ENCODE measurements around the gene LRMDA. TPM values are rescaled to one million over a fixed set of nuclear protein-coding genes. Genes with fewer than 3 reads are reported as not detected.

LRMDA gene
- total and polyA plus RNA-seq, 2 donors (not counting 3 experiments of a cell fraction or from before 2014, with no cell fraction given), result 9.7 to 18.0 TPM

GRCh38 chr10:75693489-75693888, 262.1 kb downstream of the LRMDA start:
- no peaks in the 10 kb centered on the region for H3K27me3 ChIP-seq (ENCODE audit: control insufficient read depth in 2 of 2, insufficient read depth in 2 of 2, low read length in 2 of 2)
- H4K20me1 ChIP-seq (replicated peaks; ENCODE audit: control insufficient read depth, extremely low read depth, insufficient read depth, low read length), result no peaks in the 10 kb centered on the region
- no peak for TF ChIP-seq GATA2 (IDR thresholded peaks at IDR 0.05; ENCODE audit: insufficient read depth, insufficient read length, low read depth, low read length)
- no peak for TF ChIP-seq FOS (IDR thresholded peaks at IDR 0.05; ENCODE audit: borderline replicate concordance, insufficient read depth, low read length)
- TF ChIP-seq MYC (IDR thresholded peaks at IDR 0.05; ENCODE audit: low read depth, low read length), result no peak
- TF ChIP-seq POLR2AphosphoS5 (IDR thresholded peaks at IDR 0.05; ENCODE audit: insufficient read depth, low read depth, low read length), result no peak
- no peak for TF ChIP-seq POLR2A (IDR thresholded peaks at IDR 0.05; ENCODE audit: low read depth, low read length)
- TF ChIP-seq EZH2 (IDR thresholded peaks at IDR 0.05; ENCODE audit: borderline replicate concordance, low read depth, low read length, severe bottlenecking), result no peak
- BruUV-seq (replicated peaks), result no TSS peak
- no peak overlapping the region for H3K9ac ChIP-seq (replicated peaks; ENCODE audit: extremely low read depth, insufficient read depth, low read length)
- ChIA-PET CTCF (no interaction called here), POLR2A (no interaction called here)
- H3K9me1 ChIP-seq (replicated peaks; ENCODE audit: control insufficient read depth, extremely low read depth, insufficient read depth, low read length), result no peaks in the 10 kb centered on the region
- no peak overlapping the region for H3K27ac ChIP-seq (ENCODE audit: insufficient read depth, low read depth, low read length)
- FAIRE-seq (no peak), DNase-seq (ENCODE audit: low read depth, low spot score) (no peak)
- H3K4me2 ChIP-seq (ENCODE audit: insufficient read depth, low read length), result no peak overlapping the region
- H2AFZ ChIP-seq (ENCODE audit: low read depth, low read length), result no peak overlapping the region
- intact Hi-C loops (cut with micrococcal nuclease), result no loop called here
- no peaks in the 10 kb centered on the region for H3K9me3 ChIP-seq (replicated peaks; ENCODE audit: control insufficient read depth, insufficient read depth, low read length)
- no peaks in the 10 kb centered on the region for H3K79me2 ChIP-seq (ENCODE audit: control insufficient read depth, insufficient read depth, low read length)
- H3K4me3 ChIP-seq (replicated peaks in 1 of 3; ENCODE audit: insufficient read depth in 1 of 3, low read depth in 1 of 3, low read length in 3 of 3), result no peak overlapping the region
- no peaks in the 10 kb centered on the region for H3K4me1 ChIP-seq (ENCODE audit: control insufficient read depth, extremely low read depth, insufficient read depth, low read length)
- dilution Hi-C loops (cut with MboI; ENCODE audit: extremely low pct_ligation_motif_present, low sequenced_read_pairs), result no loop called here
- H3K36me3 ChIP-seq (ENCODE audit: control insufficient read depth in 2 of 2, extremely low read depth in 1 of 2, insufficient read depth in 2 of 2, low read length in 2 of 2), result no peaks in the 10 kb centered on the region

GRCh38 chr10:75694269-75694668, 262.8 kb downstream of the LRMDA start:
- H3K27me3 ChIP-seq (ENCODE audit: control insufficient read depth in 2 of 2, insufficient read depth in 2 of 2, low read length in 2 of 2), result no peaks in the 10 kb centered on the region
- FAIRE-seq (no peak), DNase-seq (ENCODE audit: low read depth, low spot score) (no peak)
- no peaks in the 10 kb centered on the region for H3K79me2 ChIP-seq (ENCODE audit: control insufficient read depth, insufficient read depth, low read length)
- H3K27ac ChIP-seq (ENCODE audit: insufficient read depth, low read depth, low read length), result no peak overlapping the region
- ChIA-PET POLR2A (no interaction called here), CTCF (no interaction called here)
- TF ChIP-seq JUN (IDR thresholded peaks at IDR 0.05; ENCODE audit: borderline replicate concordance, insufficient read depth, insufficient read length, low read depth) (no peak), POLR2A (IDR thresholded peaks at IDR 0.05; ENCODE audit: low read depth, low read length) (no peak), POLR2AphosphoS5 (IDR thresholded peaks at IDR 0.05; ENCODE audit: insufficient read depth, low read depth, low read length) (no peak), FOS (IDR thresholded peaks at IDR 0.05; ENCODE audit: borderline replicate concordance, insufficient read depth, low read length) (no peak), EZH2 (IDR thresholded peaks at IDR 0.05; ENCODE audit: borderline replicate concordance, low read depth, low read length, severe bottlenecking) (no peak), MAX (IDR thresholded peaks at IDR 0.05; ENCODE audit: insufficient read depth, insufficient read length) (no peak), CTCF (IDR thresholded peaks at IDR 0.05; ENCODE audit: extremely low read depth in 1 of 2, insufficient read depth in 1 of 2, low read depth in 1 of 2, low read length in 2 of 2) (no peak), GATA2 (IDR thresholded peaks at IDR 0.05; ENCODE audit: insufficient read depth, insufficient read length, low read depth, low read length) (no peak), MYC (IDR thresholded peaks at IDR 0.05; ENCODE audit: low read depth, low read length) (no peak)
- dilution Hi-C loops (cut with MboI; ENCODE audit: extremely low pct_ligation_motif_present, low sequenced_read_pairs), result no loop called here
- intact Hi-C loops (cut with micrococcal nuclease), result no loop called here
- H4K20me1 ChIP-seq (replicated peaks; ENCODE audit: control insufficient read depth, extremely low read depth, insufficient read depth, low read length), result no peaks in the 10 kb centered on the region
- no peaks in the 10 kb centered on the region for H3K36me3 ChIP-seq (ENCODE audit: control insufficient read depth in 2 of 2, extremely low read depth in 1 of 2, insufficient read depth in 2 of 2, low read length in 2 of 2)
- H3K4me3 ChIP-seq (replicated peaks in 1 of 3; ENCODE audit: insufficient read depth in 1 of 3, low read depth in 1 of 3, low read length in 3 of 3), result no peak overlapping the region
- no peak overlapping the region for H3K4me2 ChIP-seq (ENCODE audit: insufficient read depth, low read length)
- no peaks in the 10 kb centered on the region for H3K9me3 ChIP-seq (replicated peaks; ENCODE audit: control insufficient read depth, insufficient read depth, low read length)
- H3K4me1 ChIP-seq (ENCODE audit: control insufficient read depth, extremely low read depth, insufficient read depth, low read length), result no peaks in the 10 kb centered on the region
- H2AFZ ChIP-seq (ENCODE audit: low read depth, low read length), result no peak overlapping the region
- BruUV-seq (replicated peaks), result no TSS peak
- no peaks in the 10 kb centered on the region for H3K9me1 ChIP-seq (replicated peaks; ENCODE audit: control insufficient read depth, extremely low read depth, insufficient read depth, low read length)
- H3K9ac ChIP-seq (replicated peaks; ENCODE audit: extremely low read depth, insufficient read depth, low read length), result no peak overlapping the region
